Caco-2 (cell line): ENCODE results near the gene GALNT15. TPM values are rescaled to one million over a fixed set of nuclear protein-coding genes. Genes with fewer than 3 reads are reported as not detected.

Source experiments
- BruUV-seq: library from RNA; stranded (reverse); fragments of 400-500 nt; replicated peaks from 2 replicates; lab custom pipeline; 2021; lab: Mats Ljungman, UMichigan
- CTCF ChIA-PET: fragments of 300-600 bp; sonication (Branson Sonifier 250); formaldehyde crosslinking; loops from one replicate; lab custom pipeline; 2022; ENCODE audit warnings: antibody characterized with exemption; lab: Charles Lee
- POLR2A ChIA-PET: fragments of 300-600 bp; sonication (Branson Sonifier 250); formaldehyde crosslinking; loops from one replicate; lab custom pipeline; 2022; ENCODE audit warnings: antibody characterized with exemption; lab: Charles Lee
- DNase-seq, 2 experiments: peaks; one replicate each; pipeline versions ENCODE4 v3.0.0 to v3.0.0-alpha.2; 2020 to 2022
- H3K27me3 ChIP-seq: replicated peaks from 2 replicates; pipeline ENCODE4 v1.6.0; 2011; ENCODE audit warnings: low read length; ENCODE audit not compliant: control insufficient read depth, insufficient read depth
- H3K36me3 ChIP-seq: 2 replicates; pipeline ENCODE4 v1.5.1; 2011; ENCODE audit warnings: low read length; ENCODE audit not compliant: control insufficient read depth, insufficient read depth
- H3K4me1 ChIP-seq: fragments of 250-450 bp; sonication (Bioruptor Pico); 2 replicates; pipeline ENCODE4 v1.5.1; 2020; ENCODE audit warnings: mild to moderate bottlenecking
- H3K4me3 ChIP-seq: 2 replicates; pipeline ENCODE4 v1.5.1; 2011; ENCODE audit warnings: low read depth, mild to moderate bottlenecking, control low read depth, low read length
- H3K9me3 ChIP-seq: fragments of 250-450 bp; sonication (Bioruptor Pico); 2 replicates; pipeline ENCODE4 v1.5.1; 2020; ENCODE audit warnings: mild to moderate bottlenecking, moderate library complexity
- H3K27ac Mint-ChIP-seq: one replicate; pipeline ENCODE4 v1.8.0; 2022; ENCODE audit warnings: mixed read lengths; ENCODE audit not compliant: unreplicated experiment
- H3K27me3 Mint-ChIP-seq: one replicate; pipeline ENCODE4 v1.8.0; 2022; ENCODE audit warnings: mixed read lengths; ENCODE audit not compliant: insufficient read depth, unreplicated experiment
- H3K36me3 Mint-ChIP-seq: one replicate; pipeline ENCODE4 v1.8.0; 2022; ENCODE audit warnings: mild to moderate bottlenecking, mixed read lengths; ENCODE audit not compliant: insufficient read depth, unreplicated experiment
- H3K4me1 Mint-ChIP-seq: one replicate; pipeline ENCODE4 v1.8.0; 2022; ENCODE audit warnings: low read depth, mixed read lengths; ENCODE audit not compliant: unreplicated experiment
- H3K4me3 Mint-ChIP-seq: one replicate; pipeline ENCODE4 v1.8.0; 2022; ENCODE audit warnings: mild to moderate bottlenecking, moderate library complexity, mixed read lengths; ENCODE audit not compliant: unreplicated experiment
- H3K9me3 Mint-ChIP-seq: one replicate; pipeline ENCODE4 v1.8.0; 2022; ENCODE audit warnings: mixed read lengths; ENCODE audit not compliant: unreplicated experiment
- intact Hi-C: fragments of 100-400 bp; cut with micrococcal nuclease; formaldehyde crosslinking; loops from one replicate; pipeline ENCODE4 v1.10.0; 2022; ENCODE audit not compliant: unreplicated experiment
- total RNA-seq: library from RNA; stranded (reverse); gene quantifications from 2 replicates; pipeline ENCODE4 v1.2.3, GENCODE V29; 2022
- TF ChIP-seq, protein P1 (sequence below), 2 experiments: fragments of 200-600 bp in 1 of 2; IDR thresholded peaks; 1 replicate in 1 of 2; 2 replicates in 1 of 2; pipeline versions ENCODE4 v1.5.1 to v1.8.0; 2011 to 2022; ENCODE audit warnings: antibody characterized with exemption in 1 of 2, control low read depth in 1 of 2, inconsistent platforms in 1 of 2, low read depth in 1 of 2, low read length in 1 of 2, mild to moderate bottlenecking in 1 of 2, moderate library complexity in 1 of 2; ENCODE audit not compliant: insufficient read depth in 1 of 2, severe bottlenecking in 1 of 2, unreplicated experiment in 1 of 2

Gene GALNT15
- total RNA-seq, 1 experiment from 2014 or later: not detected

DNA sequence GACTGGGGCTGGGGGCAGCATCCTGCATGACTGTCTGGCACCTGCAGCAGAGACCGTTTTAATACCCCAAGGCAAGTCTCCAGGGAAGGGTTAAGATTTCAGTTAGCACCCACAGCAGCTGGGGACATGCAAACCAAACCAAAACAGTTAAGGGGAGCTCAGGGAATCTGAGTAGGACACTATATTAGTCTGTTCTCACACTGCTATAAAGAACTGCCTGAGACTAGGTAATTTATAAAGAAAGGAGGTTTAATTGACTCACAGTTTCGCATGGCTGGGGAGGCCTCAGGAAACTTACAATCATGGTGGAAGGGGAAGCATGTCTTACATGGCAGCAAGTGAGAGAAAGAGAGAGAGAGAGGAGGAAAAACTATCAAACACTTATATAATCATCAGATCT lies 25.3 kb downstream of the GALNT15 start:
- no TSS peak for BruUV-seq
- no peak overlapping the region for H3K27ac Mint-ChIP-seq
- TF ChIP-seq, protein P1, sequence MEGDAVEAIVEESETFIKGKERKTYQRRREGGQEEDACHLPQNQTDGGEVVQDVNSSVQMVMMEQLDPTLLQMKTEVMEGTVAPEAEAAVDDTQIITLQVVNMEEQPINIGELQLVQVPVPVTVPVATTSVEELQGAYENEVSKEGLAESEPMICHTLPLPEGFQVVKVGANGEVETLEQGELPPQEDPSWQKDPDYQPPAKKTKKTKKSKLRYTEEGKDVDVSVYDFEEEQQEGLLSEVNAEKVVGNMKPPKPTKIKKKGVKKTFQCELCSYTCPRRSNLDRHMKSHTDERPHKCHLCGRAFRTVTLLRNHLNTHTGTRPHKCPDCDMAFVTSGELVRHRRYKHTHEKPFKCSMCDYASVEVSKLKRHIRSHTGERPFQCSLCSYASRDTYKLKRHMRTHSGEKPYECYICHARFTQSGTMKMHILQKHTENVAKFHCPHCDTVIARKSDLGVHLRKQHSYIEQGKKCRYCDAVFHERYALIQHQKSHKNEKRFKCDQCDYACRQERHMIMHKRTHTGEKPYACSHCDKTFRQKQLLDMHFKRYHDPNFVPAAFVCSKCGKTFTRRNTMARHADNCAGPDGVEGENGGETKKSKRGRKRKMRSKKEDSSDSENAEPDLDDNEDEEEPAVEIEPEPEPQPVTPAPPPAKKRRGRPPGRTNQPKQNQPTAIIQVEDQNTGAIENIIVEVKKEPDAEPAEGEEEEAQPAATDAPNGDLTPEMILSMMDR (IDR thresholded peaks at IDR 0.05; ENCODE audit: insufficient read depth in 1 of 2, low read depth in 1 of 2, low read length in 1 of 2, severe bottlenecking in 1 of 2, unreplicated experiment in 1 of 2): no peak

GRCh38 chr3:16200411-16200810 lies 25.9 kb downstream of the GALNT15 start:
- Histone ChIP-seq H3K4me3 (no peak overlapping the region), H3K36me3 (no peaks in the 10 kb centered on the region), H3K4me1 (no peaks in the 10 kb centered on the region), H3K27me3 (no peaks in the 10 kb centered on the region), H3K9me3 (no peaks in the 10 kb centered on the region)
- Mint-ChIP-seq H3K4me1 (peaks cover 8% of the 10 kb centered on the region), H3K27ac (no peak overlapping the region), H3K4me3 (no peak overlapping the region), H3K9me3 (no peaks in the 10 kb centered on the region), H3K27me3 (no peaks in the 10 kb centered on the region), H3K36me3 (no peaks in the 10 kb centered on the region)
- no peak for DNase-seq
- intact Hi-C loops: no loop called here
- no TSS peak for BruUV-seq
- CTCF ChIA-PET: interaction anchor here (0.6 kb wide), 1 partner anchor 13 kb away, joined by 3 read pairs; no protein-coding TSS in a partner anchor
- TF ChIP-seq, protein P1 (IDR thresholded peaks at IDR 0.05; ENCODE audit: insufficient read depth in 1 of 2, low read depth in 1 of 2, low read length in 1 of 2, severe bottlenecking in 1 of 2, unreplicated experiment in 1 of 2): no peak
- POLR2A ChIA-PET: no interaction called here

More for the DNA sequence above, 25.3 kb downstream of the GALNT15 start:
- Mint-ChIP-seq H3K4me3 (no peak overlapping the region), H3K9me3 (no peaks in the 10 kb centered on the region), H3K36me3 (no peaks in the 10 kb centered on the region), H3K4me1 (peaks cover 8% of the 10 kb centered on the region), H3K27me3 (no peaks in the 10 kb centered on the region)
- H3K9me3 ChIP-seq: no peaks in the 10 kb centered on the region
- H3K27me3 ChIP-seq: no peaks in the 10 kb centered on the region
- POLR2A ChIA-PET: no interaction called here
- no peak overlapping the region for H3K4me3 ChIP-seq
- DNase-seq: no peak
- intact Hi-C loops: no loop called here
- no peaks in the 10 kb centered on the region for H3K36me3 ChIP-seq
- H3K4me1 ChIP-seq: no peaks in the 10 kb centered on the region
- CTCF ChIA-PET: no interaction called here

- Histone ChIP-seq H3K4me1 (no peaks in the 10 kb centered on the region), H3K9me3 (no peaks in the 10 kb centered on the region), H3K36me3 (no peaks in the 10 kb centered on the region), H3K27me3 (no peaks in the 10 kb centered on the region), H3K4me3 (no peak overlapping the region)
- TF ChIP-seq, protein P1 (IDR thresholded peaks at IDR 0.05; ENCODE audit: insufficient read depth in 1 of 2, low read depth in 1 of 2, low read length in 1 of 2, severe bottlenecking in 1 of 2, unreplicated experiment in 1 of 2): no peak
- Mint-ChIP-seq H3K4me1 (peaks cover 8% of the 10 kb centered on the region), H3K36me3 (no peaks in the 10 kb centered on the region), H3K9me3 (no peaks in the 10 kb centered on the region), H3K4me3 (no peak overlapping the region), H3K27ac (no peak overlapping the region), H3K27me3 (no peaks in the 10 kb centered on the region)
- BruUV-seq: no TSS peak
- CTCF ChIA-PET: no interaction called here
- POLR2A ChIA-PET: no interaction called here
- no peak for DNase-seq
- intact Hi-C loops: no loop called here
Observed at GRCh38 chr3:16203031-16203430, 28.6 kb downstream of the GALNT15 start.
